PFSK-1 (cell line): ENCODE data around the gene ZNF723. TPM values are rescaled to one million over a fixed set of nuclear protein-coding genes. Genes with fewer than 3 reads are reported as not detected.

Experiments
- FOXP2 ChIP-seq: optimal IDR thresholded peaks from 2 replicates; pipeline ENCODE3; 2011; ENCODE audit warnings: borderline replicate concordance, control low read depth, inconsistent platforms; ENCODE audit not compliant: insufficient read depth; ENCODE audit errors: extremely low read length, extremely low read depth
- POLR2AphosphoS5 ChIP-seq: IDR thresholded peaks from 2 replicates; pipeline ENCODE4 v1.6.1; 2012; ENCODE audit warnings: low read depth, mild to moderate bottlenecking, control low read depth, low read length, moderate library complexity
- REST ChIP-seq, 2 experiments: IDR thresholded peaks; 2 replicates each; pipeline versions ENCODE4 v1.6.1 to v1.8.0; 2011 to 2012; ENCODE audit warnings: low read depth in 2 of 2, low read length in 2 of 2, control low read depth in 1 of 2, inconsistent platforms in 1 of 2, mild to moderate bottlenecking in 1 of 2, moderate library complexity in 1 of 2; ENCODE audit not compliant: insufficient read depth in 1 of 2
- SIN3A ChIP-seq: IDR thresholded peaks from 2 replicates; pipeline ENCODE4 v1.6.1; 2012; ENCODE audit warnings: mild to moderate bottlenecking, low read length, moderate library complexity, borderline replicate concordance; ENCODE audit not compliant: insufficient read depth
- TAF1 ChIP-seq: IDR thresholded peaks from 2 replicates; pipeline ENCODE4 v1.6.1; 2012; ENCODE audit warnings: low read length, control low read depth, borderline replicate concordance; ENCODE audit not compliant: insufficient read depth
- polyA plus RNA-seq: library from polyadenylated mRNA; unstranded; fragments of >200 nt; gene quantifications from one replicate; pipeline ENCODE4 v1.2.1, GENCODE V29; 2012; ENCODE audit warnings: low read depth, missing spikeins; ENCODE audit not compliant: insufficient read length

Gene ZNF723
- polyA plus RNA-seq = not detected

- no peak for TF ChIP-seq SIN3A
- no peak for TF ChIP-seq TAF1
- TF ChIP-seq POLR2AphosphoS5 = no peak
- no peak for TF ChIP-seq FOXP2
- TF ChIP-seq REST (IDR thresholded peaks at IDR 0.05; ENCODE audit: insufficient read depth in 1 of 2, low read depth in 2 of 2, low read length in 2 of 2) = no peak
Observed at GRCh38 chr19:22832031-22832762, at the start of gene ZNF723. Gene ZNF723, plus strand, starts transcription at chr19:22832291. Its CDS starts 89 bp downstream, at chr19:22832380.

- no peak for TF ChIP-seq REST (IDR thresholded peaks at IDR 0.05; ENCODE audit: insufficient read depth in 1 of 2, low read depth in 2 of 2, low read length in 2 of 2)
Observed at GRCh38 chr19:22783651-22784410, 48.3 kb upstream of the ZNF723 start, which contains the start of gene ZNF99. Gene ZNF99, minus strand, starts transcription at chr19:22784151. Its CDS starts 135 bp downstream, at chr19:22784016.

- TF ChIP-seq SIN3A (no peak), REST (IDR thresholded peaks at IDR 0.05; ENCODE audit: insufficient read depth in 1 of 2, low read depth in 2 of 2, low read length in 2 of 2) (no peak), FOXP2 (no peak), POLR2AphosphoS5 (no peak)
Observed at GRCh38 chr19:22797040-22797439, 35.1 kb upstream of the ZNF723 start.

- TF ChIP-seq REST (IDR thresholded peaks at IDR 0.05; ENCODE audit: insufficient read depth in 1 of 2, low read depth in 2 of 2, low read length in 2 of 2) = no peak
Observed at GRCh38 chr19:22806418-22806817, 25.7 kb upstream of the ZNF723 start.
